ENCODE data around the gene RAB29.

RAB29 gene

GRCh38 chr1:205767248-205767647, 8.0 kb downstream of the RAB29 start:
- DNase-seq (ENCODE audit: extremely low spot score, insufficient read length, low read depth) (no peak), FAIRE-seq (no peak)

DNA sequence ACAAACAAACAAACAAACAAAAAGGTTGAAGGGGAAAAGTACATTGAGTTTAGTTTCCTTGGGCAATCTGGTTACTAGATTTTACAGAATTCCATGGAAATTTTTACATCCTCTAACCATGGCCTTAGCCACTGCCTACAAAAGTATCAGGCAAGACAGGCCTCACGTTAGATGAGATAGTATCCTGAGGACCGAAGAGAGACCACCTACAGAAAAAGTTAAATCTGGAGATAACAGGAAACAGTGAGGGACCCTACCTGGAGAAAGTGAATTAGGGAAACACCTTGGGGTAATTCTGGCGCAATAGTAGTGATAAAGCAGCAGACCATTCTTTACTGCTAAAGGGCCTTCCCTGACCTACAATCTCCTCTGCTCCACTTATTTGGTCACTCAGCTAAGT, 8.7 kb downstream of the RAB29 start:
- FAIRE-seq, result no peak

DNA sequence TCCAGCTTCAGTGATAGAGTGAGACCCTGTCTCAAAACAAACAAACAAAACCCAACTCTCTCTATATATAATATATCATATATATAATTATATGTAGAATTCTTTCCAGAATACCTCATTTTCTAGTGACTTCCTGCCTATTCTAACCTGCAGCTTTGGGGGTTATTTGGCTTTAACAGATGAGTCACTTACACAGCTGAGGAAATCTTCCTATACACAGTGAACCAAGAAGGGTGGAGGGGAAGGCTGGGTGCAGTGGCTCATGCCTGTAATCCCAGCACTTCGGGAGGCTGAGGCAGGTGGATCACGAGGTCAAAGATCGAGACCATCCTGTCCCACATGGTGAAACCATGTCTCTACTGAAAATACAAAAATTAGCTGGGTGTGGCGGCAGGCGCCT, 9.2 kb downstream of the RAB29 start:
- DNase-seq (ENCODE audit: extremely low spot score, insufficient read length, low read depth) (no peak), FAIRE-seq (no peak)

More for the DNA sequence above, 8.7 kb downstream of the RAB29 start:
- DNase-seq (ENCODE audit: extremely low spot score, insufficient read length, low read depth), result no peak

DNA sequence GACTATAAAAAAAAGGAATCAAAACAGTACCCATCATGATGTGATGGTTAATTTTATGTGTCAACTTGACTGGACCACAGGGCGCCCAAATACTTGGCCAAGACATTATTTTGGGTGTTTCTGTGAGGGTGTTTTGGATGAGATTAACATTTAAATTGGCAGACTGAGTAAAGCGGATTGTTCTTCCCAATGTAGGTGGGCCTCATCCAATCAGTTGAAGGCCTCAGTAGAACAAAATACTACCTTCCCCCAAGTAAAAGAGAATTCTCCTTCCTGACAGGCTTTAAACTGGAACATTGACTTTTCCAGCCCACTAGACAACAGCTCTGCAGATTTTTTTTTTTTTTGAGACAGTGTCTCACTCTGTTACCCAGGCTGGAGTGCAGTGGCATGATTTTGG, 10.7 kb downstream of the RAB29 start:
- DNase-seq (ENCODE audit: extremely low spot score, insufficient read length, low read depth) (no peak), FAIRE-seq (no peak)

- no peak for DNase-seq (ENCODE audit: extremely low spot score, insufficient read length, low read depth)
- FAIRE-seq, result no peak
Measured at GRCh38 chr1:205763980-205764379, 11.3 kb downstream of the RAB29 start.

DNA sequence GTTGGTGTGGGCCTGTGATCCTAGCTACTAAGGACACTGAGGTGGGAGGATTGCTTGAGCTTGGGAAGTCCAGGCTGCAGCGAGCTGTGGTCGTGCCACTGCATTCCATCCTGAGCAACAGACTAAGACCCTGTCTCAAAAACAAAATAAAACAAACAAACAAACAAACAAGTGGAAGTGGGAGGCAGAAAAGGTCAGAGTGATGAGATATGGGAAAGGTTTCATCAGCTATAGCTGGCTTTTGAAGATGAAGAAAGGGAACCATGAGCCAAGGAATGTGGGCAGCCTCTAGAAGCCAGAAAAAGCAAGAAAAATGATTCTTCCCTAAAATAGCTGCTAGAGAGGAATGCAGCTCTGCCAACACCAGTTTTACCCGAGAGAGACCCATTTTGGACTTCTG, 14.7 kb downstream of the RAB29 start:
- FAIRE-seq, result no peak

DNA sequence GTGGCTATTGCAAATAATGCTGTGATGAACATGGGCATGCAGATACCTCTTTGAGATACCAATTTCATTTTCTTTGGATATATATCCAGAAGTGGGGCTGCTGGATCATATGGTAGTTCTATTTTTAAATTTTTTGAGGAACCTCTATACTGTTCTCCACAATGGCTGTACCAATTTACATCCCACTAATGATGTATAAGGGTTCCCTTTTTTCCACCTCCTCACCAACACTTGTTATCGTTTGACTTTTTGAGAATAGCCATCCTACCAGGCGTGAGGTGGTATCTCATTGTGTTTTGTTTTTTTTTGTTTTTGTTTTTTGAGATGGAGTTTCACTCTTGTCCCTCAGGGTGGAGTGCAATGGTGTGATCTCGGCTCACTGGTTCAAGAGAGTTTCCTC, 18.7 kb downstream of the RAB29 start:
- FAIRE-seq (no peak), DNase-seq (ENCODE audit: extremely low spot score, insufficient read length, low read depth) (no peak)

More for the DNA sequence above, 14.7 kb downstream of the RAB29 start:
- DNase-seq (ENCODE audit: extremely low spot score, insufficient read length, low read depth), result no peak

DNA sequence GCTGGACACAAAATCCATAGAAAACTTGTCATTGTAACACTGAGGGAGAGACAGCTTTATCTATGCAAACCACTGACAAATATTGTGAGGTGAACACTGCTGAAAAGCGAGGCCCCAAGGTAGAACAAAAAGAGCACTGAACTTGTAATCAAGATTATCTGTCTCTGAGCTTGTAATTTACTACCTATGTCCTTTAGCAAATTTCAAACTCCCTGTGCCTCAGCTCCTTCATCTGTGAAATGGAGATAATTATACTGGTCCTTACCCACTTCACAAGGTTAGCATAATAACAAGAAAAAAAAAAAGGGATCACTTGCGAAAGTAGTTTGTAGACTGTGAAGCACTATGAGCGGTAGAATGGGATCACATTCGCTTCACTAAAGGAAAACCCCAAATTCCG, 20.4 kb downstream of the RAB29 start:
- DNase-seq (ENCODE audit: extremely low spot score, insufficient read length, low read depth) (no peak), FAIRE-seq (no peak)

- peak; percentile 18 for FAIRE-seq
- DNase-seq (ENCODE audit: extremely low spot score, insufficient read length, low read depth), result no peak
Measured at GRCh38 chr1:205751036-205751651, 24.1 kb downstream of the RAB29 start.

GRCh38 chr1:205750138-205751035, 24.9 kb downstream of the RAB29 start, which contains the start of gene NUCKS1:
Gene NUCKS1 (minus strand): TSS chr1:205750182. CDS start chr1:205749973, 209 bp downstream.
- FAIRE-seq (peak; percentile 99), DNase-seq (ENCODE audit: extremely low spot score, insufficient read length, low read depth) (peak; percentile 64)

DNA sequence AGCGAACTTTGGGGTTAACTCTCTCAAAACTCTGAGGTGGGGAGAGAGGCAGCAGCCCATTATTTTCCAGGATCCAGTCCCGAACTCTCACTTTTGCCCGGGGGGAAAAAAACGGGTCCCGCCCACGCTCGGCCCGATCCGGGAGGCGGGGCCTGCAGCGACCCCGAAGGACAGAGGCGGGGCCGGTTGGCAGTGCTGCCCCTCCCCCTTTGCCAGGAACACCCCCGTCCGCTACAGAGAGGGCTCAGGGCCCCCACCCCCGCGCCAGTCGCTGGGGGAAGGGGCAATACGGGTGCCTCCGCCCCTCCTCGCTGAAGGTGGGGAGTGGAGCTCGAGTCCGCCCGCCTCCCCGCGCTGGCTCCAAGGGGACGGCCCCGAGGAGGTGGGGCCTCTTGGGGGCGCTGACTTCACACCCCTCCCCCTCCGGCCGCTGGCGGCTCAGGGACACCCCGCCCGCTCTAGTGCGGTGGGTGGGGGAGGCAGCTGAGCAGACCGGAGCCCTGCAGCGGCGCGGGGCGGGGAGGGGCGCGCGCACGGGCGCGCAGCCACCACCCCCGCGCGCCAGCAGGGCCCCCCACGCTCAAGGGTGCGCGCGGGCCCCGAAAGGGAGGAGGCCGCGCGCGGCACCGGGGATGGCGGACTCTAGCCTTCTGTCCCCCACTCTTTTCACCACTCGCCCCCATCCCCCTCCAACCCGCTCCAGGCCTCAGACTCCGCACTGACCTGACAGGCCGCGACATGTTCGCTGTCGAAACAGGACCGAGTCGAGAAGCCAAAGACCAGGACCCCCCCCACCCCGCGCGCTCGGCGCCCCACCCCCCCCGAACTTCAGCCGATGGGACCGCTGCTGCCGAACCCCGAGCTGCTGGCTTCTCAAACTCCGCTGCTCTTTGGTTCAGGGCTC, 25.8 kb downstream of the RAB29 start:
- DNase-seq (ENCODE audit: extremely low spot score, insufficient read length, low read depth), result peak; percentile 87
- FAIRE-seq, result peak; percentile 89

GRCh38 chr1:205748403-205749233, 26.7 kb downstream of the RAB29 start:
- no peak for DNase-seq (ENCODE audit: extremely low spot score, insufficient read length, low read depth)
- no peak for FAIRE-seq

DNA sequence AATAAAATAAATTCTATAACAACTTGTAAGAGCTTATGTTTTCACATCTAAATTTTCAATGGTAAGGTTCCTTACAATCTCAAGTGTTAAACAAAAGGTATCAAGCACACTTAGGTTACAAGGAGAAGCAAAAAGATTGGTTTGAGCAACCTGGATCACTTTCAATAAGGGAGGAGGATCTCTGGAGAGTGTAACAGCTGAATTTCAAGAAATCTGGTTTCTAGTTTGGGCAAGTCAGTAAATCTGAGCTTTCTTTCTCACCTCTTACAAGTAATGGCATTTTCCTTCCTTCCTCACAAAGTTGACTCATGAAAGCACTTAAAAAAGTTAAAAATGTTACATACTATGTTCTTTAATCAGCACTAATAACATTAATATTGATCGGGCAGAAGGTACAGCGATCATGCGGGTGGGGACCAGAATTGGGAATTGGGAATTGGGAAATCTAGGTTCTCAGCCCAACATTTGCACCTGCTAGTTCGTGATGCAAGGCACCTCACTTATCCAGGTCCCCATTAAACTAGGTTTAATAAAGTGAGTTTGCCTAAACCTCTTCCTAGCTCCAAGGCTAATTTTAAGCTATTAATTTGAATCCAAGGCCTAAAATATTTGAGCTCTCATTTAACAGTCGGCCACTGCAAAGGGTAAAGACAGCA, 28.4 kb downstream of the RAB29 start:
- DNase-seq (ENCODE audit: extremely low spot score, insufficient read length, low read depth), result no peak
- FAIRE-seq, result no peak

DNA sequence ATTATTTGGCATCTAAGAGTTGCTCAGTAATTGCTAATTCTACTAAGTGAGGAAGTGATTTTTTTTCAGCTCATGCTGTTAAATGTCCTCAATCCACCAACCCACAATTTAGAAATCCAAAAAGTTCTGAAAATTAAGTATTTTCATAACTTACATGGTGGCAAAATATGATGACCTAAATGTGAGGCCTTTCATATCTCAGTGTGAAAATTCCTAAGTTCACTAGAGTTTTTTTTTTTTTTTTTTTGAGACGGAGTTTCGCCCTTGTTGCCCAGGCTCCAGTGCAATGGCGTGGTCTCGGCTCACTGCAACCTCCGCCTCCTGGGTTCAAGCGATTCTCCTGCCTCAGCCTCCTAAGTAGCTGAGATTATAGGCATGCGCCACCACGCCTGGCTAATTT, 30.9 kb downstream of the RAB29 start:
- FAIRE-seq (no peak), DNase-seq (ENCODE audit: extremely low spot score, insufficient read length, low read depth) (no peak)

DNA sequence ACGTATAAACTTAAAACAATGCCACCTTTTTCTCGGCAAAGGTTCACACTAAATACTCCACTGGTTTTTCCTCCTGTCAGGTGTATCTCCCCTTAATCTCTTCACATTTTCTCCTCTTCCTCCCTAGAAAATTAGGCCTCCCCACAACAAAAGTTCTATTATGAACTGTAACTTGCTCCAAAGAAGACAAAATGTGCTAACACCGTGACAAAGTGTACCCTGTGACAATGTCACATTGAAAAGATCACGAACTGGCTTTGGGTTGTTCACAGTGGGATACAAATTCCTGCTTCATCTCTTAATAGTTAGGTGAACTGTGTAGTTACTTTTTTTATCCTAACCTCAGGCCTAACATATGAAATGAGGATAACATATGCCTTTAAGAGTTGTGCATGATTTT, 31.3 kb downstream of the RAB29 start:
- peak; percentile 12 for FAIRE-seq
- no peak for DNase-seq (ENCODE audit: extremely low spot score, insufficient read length, low read depth)

- FAIRE-seq (peak; percentile 9), DNase-seq (ENCODE audit: extremely low spot score, insufficient read length, low read depth) (no peak)
Measured at GRCh38 chr1:205741681-205742080, 33.6 kb downstream of the RAB29 start.

DNA sequence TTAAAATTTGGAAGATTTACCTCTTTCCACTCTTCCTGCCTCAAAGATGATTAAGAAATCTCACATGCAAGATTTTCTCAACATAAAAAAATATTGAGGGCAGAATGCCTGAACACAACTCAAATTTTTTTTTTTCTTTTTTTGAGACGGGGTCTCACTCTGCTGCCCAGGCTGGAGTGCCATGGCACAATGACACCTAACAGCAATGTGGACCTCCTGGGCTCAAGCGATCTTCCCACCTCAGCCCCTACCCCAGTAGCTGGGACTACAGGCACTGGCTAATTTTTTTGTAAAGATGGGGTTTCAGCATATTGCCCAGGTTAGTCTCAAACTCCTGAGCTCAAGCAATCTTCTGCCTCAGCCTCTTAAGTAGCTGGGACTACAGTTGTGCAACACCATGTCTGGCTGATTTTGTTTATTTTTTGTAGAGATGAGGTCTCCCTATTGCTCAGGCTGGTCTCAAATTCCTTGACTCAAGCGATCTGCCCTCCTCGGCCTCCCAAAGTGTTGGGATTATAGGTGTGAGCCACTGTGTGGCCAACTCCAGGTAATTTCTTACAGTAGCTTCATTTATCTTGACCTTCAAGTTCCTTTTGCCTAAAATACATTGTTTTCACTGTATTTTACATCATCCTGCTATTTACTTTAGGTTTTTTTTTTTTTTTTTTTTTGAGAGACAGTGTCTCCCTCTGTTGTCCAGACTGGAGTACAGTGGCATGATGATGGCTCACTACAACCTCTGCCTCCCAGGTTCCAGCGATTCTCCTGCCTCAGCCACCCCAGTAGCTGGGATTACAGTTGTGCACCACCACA, 35.7 kb downstream of the RAB29 start:
- no peak for FAIRE-seq
- DNase-seq (ENCODE audit: extremely low spot score, insufficient read length, low read depth), result no peak

- no peak for DNase-seq (ENCODE audit: extremely low spot score, insufficient read length, low read depth)
- no peak for FAIRE-seq
Measured at GRCh38 chr1:205735218-205735617, 40.1 kb downstream of the RAB29 start.

Measured in GM18507 (cell line).